HG03469 (cell line): ENCODE data around the gene OR6B1.

ENCODE experiments used
- ATAC-seq: cut with Tn5 transposase; IDR thresholded peaks from one replicate; pipeline ENCODE4 v1.9.1; 2021; ENCODE audit warnings: mild to moderate bottlenecking, moderate library complexity, moderate number of reproducible peaks; ENCODE audit not compliant: unreplicated experiment

OR6B1 gene

DNA sequence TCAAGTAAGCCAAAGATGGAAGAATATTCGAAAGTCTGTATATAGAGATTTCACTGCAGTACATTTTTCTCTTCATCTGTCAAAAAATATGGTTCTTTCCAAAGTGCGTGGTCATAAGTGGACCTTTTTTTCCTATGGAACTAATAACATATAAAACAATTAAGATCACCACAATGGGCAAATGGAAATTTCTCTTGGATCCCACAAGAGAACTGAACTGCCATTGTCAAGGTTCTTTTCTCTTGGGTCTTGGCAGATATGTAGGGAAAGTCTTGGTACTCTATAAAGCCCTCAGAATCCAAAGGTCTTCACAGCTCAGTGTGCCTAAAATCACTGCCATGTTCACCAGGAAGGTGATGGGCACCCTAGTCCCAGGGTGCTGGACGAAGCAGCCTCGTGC lies at the start of gene OR6B1:
TSS of gene OR6B1 (plus strand) at position 301 of the 400 bp plus-strand sequence. CDS start 3,677 bp downstream, outside the sequence.
- ATAC-seq, result no peak

DNA sequence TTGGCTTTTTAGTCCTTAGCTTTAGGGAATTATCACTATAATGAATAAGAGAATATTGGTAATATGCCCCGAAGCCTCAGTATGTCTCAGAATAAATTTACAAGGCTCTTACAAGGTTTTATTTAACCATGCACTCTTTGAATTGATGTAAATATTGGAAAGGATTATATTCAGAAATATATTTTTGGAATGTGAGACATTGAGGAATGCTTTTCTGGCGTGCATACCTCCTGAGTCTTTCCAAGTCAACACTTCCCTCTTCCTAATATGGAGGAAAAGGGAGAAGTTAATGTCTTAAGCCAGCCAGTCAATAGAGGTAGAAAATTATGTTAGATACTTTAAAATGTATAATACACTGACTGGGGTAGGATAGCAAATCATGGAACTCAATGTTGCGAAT lies 46.7 kb upstream of the OR6B1 start:
- no peak for ATAC-seq

DNA sequence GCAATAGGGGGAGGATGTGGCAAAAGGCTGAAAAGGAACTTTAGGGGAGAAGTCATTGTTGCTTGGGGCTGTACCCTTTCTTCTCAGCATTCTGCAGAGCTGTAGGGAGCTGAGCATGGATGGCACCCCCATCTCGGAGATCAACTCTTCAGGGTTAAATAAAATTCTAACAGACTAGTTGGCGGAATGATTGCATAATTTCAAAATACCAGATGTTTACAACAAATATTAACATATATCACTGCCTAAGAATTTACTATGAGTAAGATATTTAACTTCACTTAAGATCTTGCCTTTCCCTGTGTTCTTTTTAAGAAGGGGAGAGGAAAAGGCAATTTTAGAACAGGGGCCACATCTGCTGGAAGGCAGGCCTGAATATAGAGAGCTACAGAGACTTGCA lies 46.0 kb upstream of the OR6B1 start:
- no peak for ATAC-seq

DNA sequence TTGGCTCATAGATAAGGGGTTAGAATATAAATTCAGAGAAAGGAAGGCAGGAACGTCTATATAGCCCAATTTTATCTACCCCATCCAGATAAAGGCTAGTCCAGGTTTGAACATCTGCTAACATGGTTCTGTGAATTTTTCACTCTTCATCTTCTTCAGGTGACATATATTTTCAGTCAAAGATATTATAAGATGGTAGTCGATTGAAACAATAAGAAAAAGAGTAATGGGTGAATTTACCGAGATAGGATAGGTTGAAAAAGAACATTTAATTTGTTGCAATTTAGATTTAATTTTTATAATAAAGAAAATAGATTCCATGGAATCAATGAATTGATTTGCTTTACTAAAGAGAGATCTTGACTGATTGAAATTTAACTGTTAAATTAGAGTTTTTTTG lies 45.6 kb upstream of the OR6B1 start, which contains the start of gene OR2F1:
TSS of gene OR2F1 (plus strand) at position 301 of the 400 bp plus-strand sequence. CDS start 5,127 bp downstream, outside the sequence.
- ATAC-seq, result no peak

DNA sequence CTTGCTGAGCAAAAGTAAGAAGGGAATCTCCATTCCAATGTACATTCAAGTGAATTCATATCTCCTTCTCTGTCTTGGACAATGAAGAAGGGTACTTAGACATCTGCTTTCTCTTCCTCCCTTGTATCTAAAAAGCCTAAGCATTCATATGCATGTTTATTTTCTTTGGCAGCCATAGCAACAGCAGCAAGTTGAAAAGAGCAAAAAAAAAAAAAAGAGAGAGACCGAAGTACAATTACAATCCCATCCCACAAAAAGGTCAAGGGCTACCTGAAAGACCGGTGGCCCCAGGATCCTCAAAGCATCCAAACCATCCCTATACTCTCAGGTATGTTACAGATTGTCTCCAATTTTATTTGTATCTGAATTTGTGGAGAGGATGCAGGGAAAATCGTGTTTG lies 41.3 kb upstream of the OR6B1 start:
- no peak for ATAC-seq

DNA sequence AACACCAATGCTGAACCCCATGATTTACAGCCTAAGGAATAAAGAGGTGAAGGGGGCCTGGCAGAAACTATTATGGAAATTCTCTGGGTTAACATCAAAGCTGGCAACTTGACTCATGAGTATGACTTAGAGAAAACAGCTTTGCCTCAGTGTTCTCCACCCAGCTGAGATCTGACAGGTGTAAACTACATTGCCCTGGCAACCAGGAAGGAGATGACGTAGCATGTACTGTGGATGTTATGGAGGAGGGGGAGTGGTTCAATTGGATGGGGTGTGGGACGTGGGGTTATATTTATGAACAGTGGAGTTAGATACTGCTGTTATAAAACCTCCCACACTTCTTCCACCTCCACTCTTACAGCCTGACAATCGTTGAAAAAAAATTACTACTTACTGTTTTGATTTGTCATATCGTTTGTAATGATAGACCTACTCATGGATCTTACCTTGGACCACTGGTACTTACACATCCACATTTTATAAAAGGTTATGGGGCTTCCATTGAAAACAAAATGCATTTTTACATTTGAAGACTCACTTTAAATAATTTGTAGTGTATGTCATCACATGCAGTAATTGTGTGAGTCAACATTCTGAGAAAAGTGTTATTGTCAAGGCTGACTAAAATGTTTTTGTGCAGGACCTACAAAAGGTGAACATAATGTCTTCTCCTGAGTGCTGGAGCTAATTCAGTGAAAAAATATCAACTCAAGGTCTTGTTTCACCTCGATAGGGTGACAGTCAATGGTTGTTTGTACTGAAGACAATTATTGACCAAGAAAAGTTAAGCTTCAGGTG lies 39.1 kb upstream of the OR6B1 start:
- no peak for ATAC-seq

DNA sequence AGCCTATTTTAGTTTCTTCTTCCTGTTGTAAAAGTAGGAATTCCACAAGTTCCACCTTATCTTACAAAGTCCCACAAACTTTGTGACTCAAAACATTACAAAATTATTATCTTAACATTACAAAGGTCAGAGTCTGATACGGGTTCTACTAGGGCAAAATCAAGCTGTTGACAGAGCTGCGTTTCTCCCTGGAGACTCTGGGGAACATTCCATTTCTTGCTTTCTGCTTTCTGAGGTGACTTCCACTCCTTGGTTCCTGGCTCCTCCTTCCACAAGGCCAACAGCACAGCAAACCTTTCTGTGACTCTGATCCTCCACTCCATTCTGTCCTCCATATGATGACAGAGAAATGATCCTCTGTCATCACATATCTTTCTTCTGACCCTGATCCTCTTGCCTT lies 34.8 kb upstream of the OR6B1 start:
- ATAC-seq, result no peak

DNA sequence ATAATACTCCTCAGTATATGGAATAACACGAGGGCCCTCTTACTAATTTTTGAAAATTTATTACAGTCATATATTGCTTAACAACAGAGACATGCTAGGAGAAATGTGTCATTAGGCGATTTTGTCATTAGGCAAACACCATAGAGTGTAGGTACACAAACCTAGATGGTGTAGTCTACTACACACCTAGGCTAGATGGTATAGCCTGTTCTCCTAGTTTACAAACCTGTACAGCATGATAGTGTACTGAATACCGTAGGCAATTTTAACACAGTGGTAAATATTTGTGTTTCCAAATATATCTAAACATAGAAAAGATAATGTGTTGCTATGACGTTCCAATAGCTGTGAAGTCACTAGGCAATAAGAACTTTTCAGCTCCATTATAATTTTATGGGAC lies 32.7 kb upstream of the OR6B1 start:
- no peak for ATAC-seq

DNA sequence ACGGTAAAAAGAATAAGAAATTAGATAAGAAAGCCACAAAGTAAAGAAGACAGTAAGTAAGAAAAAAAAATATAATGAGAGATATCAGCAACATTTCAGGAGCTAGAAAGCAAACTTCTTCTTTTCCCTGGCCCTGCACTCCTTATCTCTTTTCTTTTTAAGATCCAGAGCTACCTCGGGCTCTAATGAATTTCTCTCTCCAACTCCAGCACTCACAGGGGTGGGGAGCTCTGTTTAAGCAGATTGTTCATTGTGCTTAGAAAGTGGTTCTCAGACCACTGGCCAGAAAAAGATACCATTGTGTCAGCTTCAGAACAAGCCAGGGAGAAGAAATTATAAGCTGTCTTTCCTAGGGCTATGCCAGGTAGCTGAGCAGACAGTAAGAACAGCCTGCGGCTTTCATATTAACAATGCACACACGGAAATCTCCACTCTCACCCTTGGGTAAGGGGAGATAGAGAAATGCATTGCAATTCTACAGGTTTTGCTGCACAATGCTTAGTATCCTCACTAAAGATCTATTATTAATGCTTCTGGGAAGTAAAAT lies 26.2 kb upstream of the OR6B1 start:
- ATAC-seq, result no peak

DNA sequence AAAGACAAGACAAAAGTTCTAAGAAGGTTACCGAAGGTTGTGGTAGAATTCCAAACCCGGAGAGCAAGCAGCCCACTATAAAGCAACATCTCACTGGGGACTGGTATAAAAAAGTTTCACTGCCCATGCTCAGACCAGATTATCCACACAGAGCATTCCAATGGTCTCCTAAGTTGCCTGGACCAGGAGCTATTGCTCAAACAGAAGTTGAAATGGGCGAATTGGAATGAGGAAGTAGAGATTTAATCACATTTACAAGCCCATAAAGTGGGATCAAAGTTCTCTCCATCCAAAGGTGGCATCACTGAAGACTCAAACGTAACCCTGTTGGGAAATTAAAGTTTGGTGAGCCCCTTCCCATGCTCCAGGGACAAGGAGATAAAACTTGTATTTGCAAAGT lies 25.7 kb upstream of the OR6B1 start:
- ATAC-seq, result no peak

DNA sequence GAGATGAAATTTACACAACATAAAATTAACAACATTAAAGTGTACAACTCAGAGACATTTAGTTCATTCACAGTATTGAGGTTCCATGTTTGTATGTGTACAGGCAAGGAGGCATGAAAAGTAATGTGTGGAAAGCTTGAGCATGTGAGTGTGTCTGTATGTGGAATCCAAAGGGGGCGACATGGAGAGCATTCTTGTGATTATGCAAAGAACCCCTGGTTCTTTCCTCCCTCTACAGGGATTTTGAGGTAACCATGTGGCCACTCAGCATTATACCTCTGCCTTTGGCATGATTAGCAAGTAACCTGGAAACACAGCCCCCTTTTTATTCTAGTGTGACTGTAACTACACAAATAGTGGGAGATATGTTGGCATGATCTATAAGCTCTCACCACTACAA lies 24.5 kb upstream of the OR6B1 start:
- ATAC-seq, result no peak

DNA sequence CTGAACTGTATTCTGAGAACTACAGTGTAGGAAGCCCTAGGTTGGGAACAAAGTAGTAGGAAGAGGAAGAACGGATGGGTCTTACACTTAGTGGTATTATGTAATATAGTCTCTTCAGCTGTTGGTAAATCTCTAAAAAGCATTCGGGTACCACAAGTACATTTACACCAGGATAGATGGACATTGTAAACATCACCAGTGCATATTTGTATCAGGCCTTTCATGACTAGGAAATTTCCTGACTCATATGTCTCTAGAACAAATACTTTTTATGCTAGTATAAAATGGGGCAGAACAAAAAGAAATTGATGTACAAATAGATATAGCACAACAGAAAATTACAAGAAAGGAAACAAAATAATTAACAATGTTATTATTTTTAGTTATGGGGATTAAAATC lies 21.5 kb upstream of the OR6B1 start:
- no peak for ATAC-seq

DNA sequence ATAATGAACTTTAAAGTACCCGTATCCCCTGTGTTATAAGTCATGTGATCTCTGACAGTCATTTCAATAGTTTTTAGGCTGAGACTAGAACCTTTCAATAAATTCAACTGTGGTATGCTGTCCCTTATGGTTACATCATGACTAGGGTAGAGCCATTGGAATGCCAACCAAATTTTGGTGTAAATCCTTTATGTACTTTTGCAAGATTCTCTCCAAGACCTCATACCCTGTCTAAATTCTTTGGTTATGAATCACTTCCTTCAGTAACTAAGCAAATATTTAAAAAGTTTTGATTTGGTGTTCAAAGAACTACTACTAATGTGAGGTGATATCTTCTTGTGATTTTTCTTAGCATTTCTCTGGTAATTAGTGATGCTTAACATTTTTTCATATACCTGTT lies 20.8 kb upstream of the OR6B1 start:
- no peak for ATAC-seq

DNA sequence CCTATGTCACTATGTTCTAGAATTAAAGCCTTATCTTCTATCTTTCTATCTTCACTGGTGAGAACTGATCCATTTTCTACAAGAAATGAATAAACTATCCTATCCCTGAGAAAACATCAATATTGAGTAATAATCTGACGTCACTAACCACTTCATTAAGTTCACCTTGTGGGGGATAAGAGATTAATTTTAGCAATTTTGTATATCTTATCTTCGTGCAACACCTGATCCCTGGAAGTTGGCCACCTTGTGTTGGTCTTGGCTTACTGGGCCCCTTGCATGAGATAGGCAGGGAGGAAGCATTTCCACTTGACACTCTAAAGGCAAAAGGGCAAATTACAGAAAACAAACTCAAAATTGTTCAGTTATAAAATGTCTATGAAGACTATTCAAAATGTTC lies 20.1 kb upstream of the OR6B1 start:
- no peak for ATAC-seq

DNA sequence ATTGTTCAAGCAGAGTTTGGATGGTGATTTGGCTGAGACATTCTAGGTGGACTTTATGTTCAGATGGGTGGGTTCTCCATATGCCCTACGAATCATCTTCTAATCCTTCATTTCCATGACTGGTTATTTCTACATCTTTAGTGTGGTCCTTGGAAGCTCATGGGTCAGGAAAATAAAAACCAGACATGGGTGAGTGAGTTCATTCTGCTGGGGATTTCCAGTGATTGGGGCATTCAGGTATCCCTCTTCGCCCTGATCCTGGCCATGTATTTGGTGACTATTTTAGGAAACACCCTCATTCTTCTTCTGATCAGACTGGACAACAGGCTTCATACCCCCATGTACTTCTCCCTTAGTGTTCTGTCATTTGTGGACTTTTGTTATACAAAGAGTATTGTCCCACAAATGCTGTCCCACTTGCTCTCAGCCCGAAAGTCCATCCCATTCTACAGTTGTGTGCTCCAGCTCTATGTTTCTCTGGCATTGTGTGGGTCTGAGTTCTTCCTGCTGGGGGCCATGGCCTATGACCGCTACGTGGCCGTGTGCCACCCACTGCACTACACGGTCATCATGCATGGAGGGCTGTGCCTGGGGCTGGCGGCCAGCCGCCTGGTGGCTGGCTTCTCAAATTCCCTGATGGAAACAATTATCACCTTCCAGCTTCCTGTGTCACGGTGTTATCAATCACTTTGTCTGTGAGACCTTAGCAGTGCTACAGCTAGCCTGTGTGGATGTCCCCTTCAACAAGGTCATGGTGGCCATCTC lies 19.2 kb upstream of the OR6B1 start:
- ATAC-seq, result no peak

DNA sequence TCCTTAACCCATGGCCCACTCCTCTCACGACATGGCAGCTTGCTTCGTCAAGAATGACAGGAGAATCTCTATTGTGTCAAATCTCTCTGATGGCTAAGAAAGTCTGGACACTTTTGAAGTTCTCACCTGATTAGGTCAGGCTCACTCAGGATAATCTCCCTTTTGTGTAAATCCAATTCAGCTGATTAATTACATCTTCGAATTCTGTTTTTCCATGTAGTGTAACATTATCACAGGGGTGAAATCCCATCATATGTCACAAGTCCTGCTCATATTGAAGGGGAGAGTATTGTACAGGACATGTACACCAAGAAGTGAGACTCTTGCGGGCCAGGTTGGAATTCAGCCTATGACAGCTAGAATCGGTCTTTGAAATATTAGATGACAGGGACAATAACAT lies 16.2 kb upstream of the OR6B1 start:
- no peak for ATAC-seq

DNA sequence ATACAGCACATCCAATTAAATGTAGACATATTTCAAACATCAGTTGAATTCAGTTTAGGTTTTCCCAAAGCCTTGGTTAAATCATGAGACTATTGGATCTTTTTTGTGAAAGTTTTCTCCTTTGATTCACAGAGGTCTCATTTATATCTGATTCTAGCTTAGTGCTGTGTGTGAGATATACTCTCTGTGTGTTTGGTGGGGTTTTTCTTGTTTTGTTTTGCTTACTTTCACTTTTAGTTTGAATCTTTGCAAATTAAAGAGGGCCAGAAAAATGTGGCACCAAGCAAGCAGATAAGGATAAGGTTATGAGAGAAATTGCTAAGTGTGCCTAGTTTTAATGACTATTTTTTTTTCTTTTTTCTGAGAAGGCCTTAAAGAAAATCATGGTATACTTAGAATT lies 12.6 kb upstream of the OR6B1 start:
- peak; percentile 62 for ATAC-seq

DNA sequence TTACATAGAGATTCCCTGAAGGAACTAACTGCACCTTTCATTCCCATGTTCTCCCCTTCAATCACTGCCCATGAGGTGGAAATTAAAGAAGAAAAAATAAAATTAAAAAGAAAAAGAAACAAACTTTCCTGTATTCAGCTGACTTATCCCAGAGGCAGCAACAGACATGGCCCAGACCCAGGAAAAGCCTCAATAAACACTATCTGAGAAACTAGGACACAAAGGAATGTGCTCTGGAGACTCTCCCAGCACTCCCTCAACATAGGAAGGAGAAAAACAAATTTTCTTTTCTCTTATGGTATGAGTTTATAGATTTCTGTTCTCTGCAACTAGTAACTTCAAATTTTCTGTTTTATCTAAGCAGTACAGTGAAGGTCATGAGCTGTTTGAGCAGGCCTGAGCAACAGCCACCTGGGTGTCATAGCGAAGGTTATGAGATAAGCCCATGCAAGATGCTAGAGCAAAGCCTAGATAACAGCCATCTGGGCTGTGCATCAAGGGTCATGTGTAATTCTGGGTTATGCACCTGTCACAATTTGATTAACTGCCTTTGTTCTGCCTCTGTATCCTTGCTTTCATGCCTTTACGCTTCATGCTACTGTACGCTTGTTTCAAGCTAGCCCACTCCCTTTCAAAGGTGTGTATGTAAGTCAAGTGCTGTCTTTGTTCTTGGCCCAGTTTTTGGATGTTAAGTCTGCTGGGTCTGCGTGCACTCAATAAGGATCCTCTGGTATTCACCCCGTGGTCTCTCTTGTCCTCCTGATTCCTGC lies 11.0 kb upstream of the OR6B1 start:
- no peak for ATAC-seq

DNA sequence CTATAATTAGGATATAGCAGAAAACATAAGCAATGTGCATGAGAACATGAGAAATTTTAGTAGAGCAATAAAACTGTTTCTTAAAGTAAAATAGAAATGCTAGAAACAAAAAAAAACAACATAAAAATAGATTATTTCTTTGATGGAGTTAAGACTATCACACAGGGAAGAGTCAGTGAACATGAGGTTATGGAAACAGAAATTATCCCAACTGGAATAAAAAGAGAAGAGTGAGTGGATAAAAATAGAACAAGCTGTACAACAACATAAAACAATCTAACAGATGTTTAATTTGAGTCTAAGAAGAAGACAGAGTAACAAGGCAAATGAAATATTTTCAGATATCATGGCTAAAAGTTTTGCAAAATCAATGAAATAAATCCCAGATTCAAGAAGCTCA lies 7.5 kb upstream of the OR6B1 start:
- no peak for ATAC-seq

DNA sequence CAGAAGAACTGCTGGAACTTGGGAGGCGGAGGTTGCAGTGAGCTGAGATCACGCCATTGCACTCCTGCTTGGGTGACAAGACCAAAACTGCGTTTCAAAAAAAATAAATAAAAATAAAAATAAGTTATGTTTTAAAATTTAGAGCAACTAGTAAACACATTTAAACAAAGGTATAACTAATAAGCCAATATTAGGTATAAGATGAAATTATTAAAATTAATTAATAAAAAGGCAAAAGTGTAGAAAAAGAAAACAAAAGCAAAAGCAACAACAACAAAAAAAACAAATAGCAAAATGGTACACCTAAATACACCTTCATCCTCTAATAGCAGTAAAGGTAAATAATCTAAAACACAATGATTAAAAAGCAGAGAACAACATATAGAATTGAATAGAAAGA lies 6.2 kb upstream of the OR6B1 start:
- ATAC-seq, result no peak

DNA sequence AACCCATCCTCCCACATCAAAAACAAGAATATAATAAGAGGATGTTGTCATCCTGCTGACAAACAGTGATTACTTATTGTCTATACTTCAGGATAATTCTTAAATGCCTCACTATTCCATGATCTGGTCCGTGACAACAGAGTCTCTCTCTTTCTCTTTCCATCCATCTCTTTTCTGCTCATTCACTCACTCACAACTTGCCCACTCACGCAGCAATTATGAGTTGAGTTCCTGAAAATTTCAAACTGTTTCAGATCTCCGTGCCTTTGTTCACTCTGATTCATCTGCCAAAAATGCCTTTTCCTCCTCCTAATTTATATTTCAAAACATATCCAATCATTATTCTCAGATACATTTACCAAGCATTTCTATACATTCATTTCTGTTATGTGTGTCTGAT lies 1.4 kb downstream of the OR6B1 start:
- no peak for ATAC-seq
